Right renal pelvis (tissue), 4 donors: ENCODE measurements around the gene TEX38. TPM values are rescaled to one million over a fixed set of nuclear protein-coding genes. Genes with fewer than 3 reads are reported as not detected.
"Not testable (repeated sequence)": the region's sequence is repeated elsewhere in the genome, so short reads cannot be mapped to it uniquely, and the experiment has no call there.

ENCODE experiments used
- DNase-seq, 4 donors: peaks; one replicate each; pipeline ENCODE4 v3.0.0-alpha.2; 2013; ENCODE audit warnings: low read depth in 4 of 4, low spot score in 3 of 4, missing footprints in 1 of 4
- polyA plus RNA-seq, 4 donors: library from polyadenylated mRNA; unstranded; fragments of 120-200 nt; gene quantifications; one replicate each; pipeline ENCODE4 v1.2.1, GENCODE V29; 2013; ENCODE audit not compliant: insufficient read length in 4 of 4

The TEX38 gene
- polyA plus RNA-seq, 4 donors, result 0.18 to 0.51 (median 0.37) TPM

DNA sequence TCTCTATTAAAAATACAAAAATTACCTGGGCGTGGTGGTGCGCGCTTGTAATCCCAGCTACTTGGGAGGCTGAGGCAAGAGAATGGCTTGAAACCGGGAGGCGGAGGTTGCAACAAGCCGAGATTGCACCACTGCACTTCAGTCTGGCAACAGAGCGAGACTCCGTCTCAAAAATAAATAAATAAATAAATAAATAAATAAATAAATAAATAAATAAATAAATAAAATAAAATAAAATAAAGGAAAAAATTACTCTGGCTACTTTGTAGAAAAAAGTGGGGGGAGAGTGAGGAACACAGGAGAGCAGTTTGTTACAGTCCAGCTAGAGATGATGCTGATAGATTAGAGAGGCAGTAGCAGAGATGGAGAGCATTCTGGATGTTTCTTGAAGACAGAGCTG lies 48.7 kb downstream of the TEX38 start:
- DNase-seq, result not testable (repeated sequence)

DNA sequence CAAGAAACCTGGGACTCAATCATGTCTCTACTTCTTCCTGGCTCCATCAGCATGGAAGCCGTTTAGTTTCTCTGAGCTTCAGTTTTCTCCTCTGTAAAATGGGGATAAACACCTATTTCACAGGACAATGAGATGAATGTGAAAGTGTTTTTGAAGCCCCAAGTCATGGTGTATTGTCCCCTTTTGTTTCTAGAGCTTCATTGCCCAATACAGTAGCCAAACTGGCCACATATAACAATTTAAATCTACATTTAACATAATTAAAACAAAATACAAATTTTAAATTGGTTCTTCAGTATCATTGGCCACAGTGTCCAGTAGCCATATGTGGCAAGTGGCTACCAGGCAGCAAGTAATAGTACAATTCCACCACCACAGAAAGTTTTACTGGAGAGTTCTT lies 49.5 kb downstream of the TEX38 start:
- DNase-seq, result no peak

DNA sequence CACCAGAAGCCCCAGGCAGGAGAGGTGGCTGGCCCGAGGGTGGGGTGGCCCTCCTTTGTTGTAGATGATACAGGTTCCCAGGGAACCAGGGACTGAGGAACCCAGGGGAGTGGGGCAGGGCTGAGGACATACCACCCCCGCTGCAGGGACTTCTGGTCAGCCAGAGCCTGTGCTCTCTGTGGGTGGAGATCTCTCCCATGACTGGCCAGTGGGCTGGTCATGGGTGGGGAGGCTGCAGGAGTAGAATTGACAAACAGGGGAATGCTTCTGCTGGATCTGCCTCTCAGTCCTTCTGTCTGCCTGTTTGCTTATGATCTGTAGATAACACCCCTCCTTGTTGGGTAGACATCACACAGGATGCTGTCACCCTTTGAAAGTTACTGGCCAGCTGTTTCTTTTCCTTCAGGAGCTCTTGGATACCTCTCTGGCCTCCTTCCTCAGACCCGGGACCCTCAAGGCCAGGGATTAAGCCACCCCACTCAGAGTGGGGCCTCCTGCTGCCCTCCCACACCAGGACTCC lies 50.1 kb downstream of the TEX38 start:
- DNase-seq, result no peak

Other genes starting within 250 kb of the TEX38 start
- under 1 TPM in 2 of 4 donors, not detected in 2; 0.01 to 0.06 TPM for gene DMBX1, start 182.0 kb upstream of the TEX38 start, polyA plus RNA-seq
- under 1 TPM in 1 of 4 donors, not detected in 3; 0.03 TPM for gene KNCN, start 120.2 kb upstream of the TEX38 start, polyA plus RNA-seq
- 10 to 100 TPM; 22.3 to 29.3 (median 25.3) TPM for gene MKNK1, start 67.6 kb upstream of the TEX38 start, polyA plus RNA-seq
- gene MOB3C, start 55.0 kb upstream of the TEX38 start, polyA plus RNA-seq, result 10 to 100 TPM; 11.6 to 13.7 (median 12.1) TPM
- 100 to 1,000 TPM in 3 of 4 donors, 10 to 100 TPM in 1; 96.0 to 112 (median 108) TPM for gene ATPAF1, start 3.5 kb upstream of the TEX38 start, polyA plus RNA-seq
- 100 to 1,000 TPM in 3 of 4 donors, 10 to 100 TPM in 1; 90.8 to 124 (median 107) TPM for gene EFCAB14, start 47.3 kb downstream of the TEX38 start, polyA plus RNA-seq
- gene CYP4B1, start 127.2 kb downstream of the TEX38 start, polyA plus RNA-seq, result 1 to 10 TPM; 1.6 to 3.9 (median 2.5) TPM